Measurements from ENCODE around the gene SPCS2. TPM values are rescaled to one million over a fixed set of nuclear protein-coding genes. Genes with fewer than 3 reads are reported as not detected.

Gene SPCS2
- total RNA-seq, 4 donors from 2014 or later = 4.9 to 126 (median 28.0) TPM

DNA sequence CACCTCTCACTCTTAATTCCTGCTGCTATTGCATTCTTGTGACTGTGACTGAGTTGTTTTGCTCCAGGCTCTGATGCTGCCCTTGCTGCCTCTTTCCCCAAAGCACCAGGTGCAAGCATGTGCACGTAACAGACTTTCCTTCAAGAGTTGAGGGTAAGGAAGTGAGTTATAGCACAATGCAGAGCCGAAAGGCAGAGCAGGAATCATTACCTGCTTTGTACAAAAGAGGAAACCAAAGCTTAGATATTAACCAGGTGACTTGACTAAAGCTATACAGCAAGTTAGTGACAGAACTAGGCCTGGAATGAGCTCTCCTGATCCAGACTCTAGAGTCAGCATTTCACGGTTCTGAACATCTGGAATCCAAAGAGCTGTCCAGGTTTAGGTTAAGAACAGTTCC is 73.2 kb downstream of the SPCS2 start:
- Histone ChIP-seq H3K27me3 (no peaks in the 10 kb centered on the region), H3K9me3 (no peaks in the 10 kb centered on the region), H3K4me3 (no peak overlapping the region), H3K4me1 (no peaks in the 10 kb centered on the region), H3K27ac (no peak overlapping the region), H3K36me3 (no peaks in the 10 kb centered on the region)
- TF ChIP-seq, protein P1, sequence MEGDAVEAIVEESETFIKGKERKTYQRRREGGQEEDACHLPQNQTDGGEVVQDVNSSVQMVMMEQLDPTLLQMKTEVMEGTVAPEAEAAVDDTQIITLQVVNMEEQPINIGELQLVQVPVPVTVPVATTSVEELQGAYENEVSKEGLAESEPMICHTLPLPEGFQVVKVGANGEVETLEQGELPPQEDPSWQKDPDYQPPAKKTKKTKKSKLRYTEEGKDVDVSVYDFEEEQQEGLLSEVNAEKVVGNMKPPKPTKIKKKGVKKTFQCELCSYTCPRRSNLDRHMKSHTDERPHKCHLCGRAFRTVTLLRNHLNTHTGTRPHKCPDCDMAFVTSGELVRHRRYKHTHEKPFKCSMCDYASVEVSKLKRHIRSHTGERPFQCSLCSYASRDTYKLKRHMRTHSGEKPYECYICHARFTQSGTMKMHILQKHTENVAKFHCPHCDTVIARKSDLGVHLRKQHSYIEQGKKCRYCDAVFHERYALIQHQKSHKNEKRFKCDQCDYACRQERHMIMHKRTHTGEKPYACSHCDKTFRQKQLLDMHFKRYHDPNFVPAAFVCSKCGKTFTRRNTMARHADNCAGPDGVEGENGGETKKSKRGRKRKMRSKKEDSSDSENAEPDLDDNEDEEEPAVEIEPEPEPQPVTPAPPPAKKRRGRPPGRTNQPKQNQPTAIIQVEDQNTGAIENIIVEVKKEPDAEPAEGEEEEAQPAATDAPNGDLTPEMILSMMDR (IDR thresholded peaks at IDR 0.05) = no peak
- no peak for TF ChIP-seq POLR2A (IDR thresholded peaks at IDR 0.05)
- intact Hi-C loops (cut with DNase I; ENCODE audit: low total_unique reads) = loop anchor here (5.0 kb wide), 1 partner anchor 225 kb away; no protein-coding TSS in a partner anchor
- no peak for DNase-seq

DNA sequence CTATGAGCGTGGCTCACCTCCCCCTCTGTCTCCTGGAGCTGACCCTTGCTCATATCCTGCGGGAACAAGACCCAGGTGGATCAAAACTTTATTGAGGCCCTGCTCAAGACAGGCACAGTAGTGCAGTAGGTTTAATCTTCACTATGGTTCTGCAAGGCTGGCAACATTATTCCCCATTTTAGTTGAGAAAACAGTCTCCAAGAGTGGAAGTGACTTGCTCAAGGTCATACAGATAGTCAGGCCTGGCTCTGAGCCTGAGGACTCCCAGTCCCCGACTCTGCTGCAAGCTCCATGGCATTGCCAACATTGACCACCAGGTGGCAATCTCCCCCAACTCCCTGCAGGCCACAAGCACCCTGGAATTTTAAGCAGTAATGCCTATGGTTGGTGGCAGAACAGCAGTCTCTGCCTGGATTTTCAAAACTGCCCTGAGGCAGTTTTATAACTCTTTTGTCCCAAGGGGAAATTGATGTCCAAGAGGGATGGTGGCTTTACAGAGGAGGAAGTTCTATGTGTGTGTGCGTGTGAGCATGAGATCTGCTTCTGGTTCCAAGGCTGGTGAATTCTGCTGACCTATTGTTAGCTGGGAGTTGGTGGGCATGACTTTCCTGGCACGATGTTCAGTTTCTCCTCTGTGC is 73.8 kb downstream of the SPCS2 start:
- H3K4me1 ChIP-seq = no peaks in the 10 kb centered on the region
- no peaks in the 10 kb centered on the region for H3K36me3 ChIP-seq
- peak; percentile 55 to 65 for DNase-seq
- no peaks in the 10 kb centered on the region for H3K27me3 ChIP-seq
- H3K4me3 ChIP-seq = no peak overlapping the region
- TF ChIP-seq POLR2A (IDR thresholded peaks at IDR 0.05) = no peak
- TF ChIP-seq, protein P1 (IDR thresholded peaks at IDR 0.05) = peak; percentile 73 to 85 (median 76)
- intact Hi-C loops (cut with DNase I; ENCODE audit: low total_unique reads) = loop anchor here (5.0 kb wide), 1 partner anchor 224 kb away; no protein-coding TSS in a partner anchor
- no peak overlapping the region for H3K27ac ChIP-seq
- no peaks in the 10 kb centered on the region for H3K9me3 ChIP-seq

DNA sequence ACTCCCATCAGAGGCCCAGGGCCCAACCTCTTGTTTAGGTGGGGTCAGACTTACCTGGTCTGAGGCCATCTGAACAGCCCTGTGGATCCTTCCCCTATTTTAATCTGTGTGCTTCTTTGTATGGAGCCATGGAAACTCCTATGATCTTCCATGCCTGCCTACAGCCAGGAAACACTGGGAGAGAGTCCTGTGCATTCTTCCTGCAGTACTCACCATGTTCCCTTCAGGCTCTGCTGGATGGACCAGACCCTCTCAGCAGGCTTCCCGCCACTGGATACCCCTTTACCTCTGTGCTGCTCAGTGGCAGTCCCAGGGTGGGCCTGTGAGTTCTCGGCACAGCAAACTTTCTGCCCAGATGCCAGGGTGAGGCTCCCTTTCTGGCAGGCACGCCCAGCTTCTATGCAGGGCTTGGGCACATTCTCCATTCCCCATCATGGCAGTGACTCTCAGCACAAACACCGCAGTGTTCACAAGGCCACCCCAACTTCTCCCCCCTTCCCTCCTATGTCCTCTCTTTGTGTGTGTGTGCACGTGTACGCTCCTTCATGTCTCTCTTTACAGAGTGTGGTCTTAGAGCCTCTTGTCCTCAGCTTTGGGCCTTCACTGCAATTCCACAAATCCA is 74.5 kb downstream of the SPCS2 start:
- Histone ChIP-seq H3K4me3 (no peak overlapping the region), H3K9me3 (no peaks in the 10 kb centered on the region), H3K27ac (no peak overlapping the region), H3K4me1 (no peaks in the 10 kb centered on the region), H3K36me3 (no peaks in the 10 kb centered on the region), H3K27me3 (no peaks in the 10 kb centered on the region)
- DNase-seq = no peak
- intact Hi-C loops (cut with DNase I; ENCODE audit: low total_unique reads) = loop anchor here (5.0 kb wide), 1 partner anchor 224 kb away; no protein-coding TSS in a partner anchor
- no peak for TF ChIP-seq POLR2A (IDR thresholded peaks at IDR 0.05)
- TF ChIP-seq, protein P1 (IDR thresholded peaks at IDR 0.05) = no peak

DNA sequence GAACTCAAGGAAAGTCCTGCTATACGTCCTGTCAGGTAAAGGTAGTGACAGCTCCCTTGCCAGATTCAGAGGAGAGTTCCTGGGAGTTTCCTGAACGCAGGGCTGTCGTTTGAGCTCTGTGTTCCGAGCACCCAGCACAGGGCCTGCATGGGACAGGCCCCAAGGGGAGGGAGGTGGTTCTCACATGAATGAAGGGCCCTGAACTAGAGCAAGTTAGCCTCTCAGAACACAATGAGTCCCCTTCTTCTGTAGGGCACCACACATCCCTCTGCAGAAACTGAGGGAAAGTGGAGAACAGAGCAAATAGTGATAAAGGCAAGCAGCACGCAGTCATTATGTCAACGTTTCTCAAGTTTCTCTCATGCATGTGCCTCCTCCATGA is 75.0 kb downstream of the SPCS2 start:
- H3K27me3 ChIP-seq = no peaks in the 10 kb centered on the region
- H3K27ac ChIP-seq = no peak overlapping the region
- no peaks in the 10 kb centered on the region for H3K36me3 ChIP-seq
- no peaks in the 10 kb centered on the region for H3K9me3 ChIP-seq
- no peak overlapping the region for H3K4me3 ChIP-seq
- H3K4me1 ChIP-seq = no peaks in the 10 kb centered on the region
- intact Hi-C loops (cut with DNase I; ENCODE audit: low total_unique reads) = loop anchor here (5.0 kb wide), 1 partner anchor 223 kb away; no protein-coding TSS in a partner anchor
- TF ChIP-seq POLR2A (IDR thresholded peaks at IDR 0.05) = no peak
- TF ChIP-seq, protein P1 (IDR thresholded peaks at IDR 0.05) = no peak
- DNase-seq = no peak

DNA sequence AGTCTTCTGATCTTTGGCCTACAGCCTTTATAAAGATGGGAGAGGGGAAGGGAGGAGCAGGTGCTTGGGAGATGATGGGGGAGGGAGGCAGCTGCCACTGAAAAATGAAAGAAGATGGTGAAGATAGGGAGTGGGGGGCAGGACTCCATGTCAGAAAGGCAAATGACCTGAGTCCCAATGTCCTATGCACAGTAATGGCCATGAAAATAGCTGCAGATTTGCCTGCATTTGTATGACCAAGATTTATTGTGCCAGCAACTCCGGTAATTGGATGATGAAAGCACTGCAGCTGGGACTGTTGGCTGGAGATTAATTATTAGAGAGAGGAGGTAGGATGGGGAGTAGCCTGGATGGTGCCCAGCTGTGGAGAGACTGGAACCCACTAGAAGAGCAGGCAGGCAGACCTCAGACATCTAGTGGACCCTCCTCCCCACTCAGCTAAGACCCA is 75.7 kb downstream of the SPCS2 start:
- Histone ChIP-seq H3K27ac (no peak overlapping the region), H3K36me3 (no peaks in the 10 kb centered on the region), H3K27me3 (no peaks in the 10 kb centered on the region), H3K9me3 (no peaks in the 10 kb centered on the region), H3K4me3 (no peak overlapping the region), H3K4me1 (no peaks in the 10 kb centered on the region)
- intact Hi-C loops (cut with DNase I; ENCODE audit: low total_unique reads) = loop anchor here (5.0 kb wide), 1 partner anchor 223 kb away; no protein-coding TSS in a partner anchor
- TF ChIP-seq, protein P1 (IDR thresholded peaks at IDR 0.05) = no peak
- no peak for TF ChIP-seq POLR2A (IDR thresholded peaks at IDR 0.05)
- DNase-seq = no peak
